Measurements from ENCODE around the gene MT1X.
"Not testable (repeated sequence)": the region's sequence is repeated elsewhere in the genome, so short reads cannot be mapped to it uniquely, and the experiment has no call there.

The MT1X gene

DNA sequence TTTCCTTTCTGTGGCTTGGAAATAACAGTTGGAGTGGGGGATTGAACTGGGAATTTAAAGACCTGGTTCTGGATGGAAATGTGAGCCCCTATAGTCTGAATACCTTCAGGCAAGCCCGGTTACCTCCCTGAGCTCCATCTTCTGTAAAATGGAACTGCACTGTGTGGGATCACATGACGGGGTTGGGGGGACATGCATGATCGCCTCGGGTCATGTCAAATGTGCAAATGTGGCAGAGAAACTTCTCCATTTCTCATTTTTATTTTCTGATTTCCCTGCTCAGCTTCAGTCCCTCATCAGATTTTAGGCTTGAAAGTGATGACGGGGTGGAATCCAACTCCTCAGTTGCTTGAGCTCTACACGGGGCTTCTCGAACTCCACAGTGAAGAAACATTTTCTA lies 29.1 kb upstream of the MT1X start:
- DNase-seq (ENCODE audit: low spot score), result no peak

DNA sequence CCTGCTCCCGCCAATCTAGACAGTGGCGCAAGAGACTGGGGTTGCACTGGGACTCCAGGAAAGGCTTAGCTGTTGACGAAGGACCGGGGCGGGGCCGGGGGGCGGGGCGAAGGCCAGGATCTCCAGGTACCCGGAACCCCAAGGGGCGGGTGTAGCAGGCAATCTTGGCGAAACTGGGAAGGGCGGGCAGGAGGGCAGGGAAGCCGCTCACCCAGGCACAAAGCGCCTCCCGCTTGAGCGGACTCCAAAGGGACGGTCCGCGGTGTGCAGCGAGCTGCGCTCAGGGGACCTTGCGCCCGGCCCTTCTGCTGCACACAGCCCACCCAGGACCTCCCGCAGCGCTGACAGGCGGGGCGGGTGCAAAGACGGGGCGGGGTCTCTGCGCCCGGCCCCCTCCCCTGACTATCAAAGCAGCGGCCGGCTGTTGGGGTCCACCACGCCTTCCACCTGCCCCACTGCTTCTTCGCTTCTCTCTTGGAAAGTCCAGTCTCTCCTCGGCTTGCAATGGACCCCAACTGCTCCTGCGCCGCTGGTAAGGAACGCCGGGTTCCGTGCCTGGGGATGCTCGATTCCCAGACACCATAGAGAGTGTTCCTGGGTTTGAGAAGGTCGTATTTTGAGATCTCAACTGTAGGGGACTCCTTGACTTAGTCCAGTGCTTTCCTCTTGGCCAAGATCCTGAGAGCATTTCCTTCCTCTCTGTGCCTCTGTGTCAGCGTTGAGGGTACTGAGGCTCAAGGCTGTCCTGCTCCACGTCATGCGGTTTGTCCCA lies 24.5 kb upstream of the MT1X start, which contains the start of gene MT1F:
Gene MT1F, plus strand, starts transcription at position 405 of the 772 bp plus-strand sequence. Its CDS starts 100 bp downstream, at position 505.
- DNase-seq (ENCODE audit: low spot score), result no peak

DNA sequence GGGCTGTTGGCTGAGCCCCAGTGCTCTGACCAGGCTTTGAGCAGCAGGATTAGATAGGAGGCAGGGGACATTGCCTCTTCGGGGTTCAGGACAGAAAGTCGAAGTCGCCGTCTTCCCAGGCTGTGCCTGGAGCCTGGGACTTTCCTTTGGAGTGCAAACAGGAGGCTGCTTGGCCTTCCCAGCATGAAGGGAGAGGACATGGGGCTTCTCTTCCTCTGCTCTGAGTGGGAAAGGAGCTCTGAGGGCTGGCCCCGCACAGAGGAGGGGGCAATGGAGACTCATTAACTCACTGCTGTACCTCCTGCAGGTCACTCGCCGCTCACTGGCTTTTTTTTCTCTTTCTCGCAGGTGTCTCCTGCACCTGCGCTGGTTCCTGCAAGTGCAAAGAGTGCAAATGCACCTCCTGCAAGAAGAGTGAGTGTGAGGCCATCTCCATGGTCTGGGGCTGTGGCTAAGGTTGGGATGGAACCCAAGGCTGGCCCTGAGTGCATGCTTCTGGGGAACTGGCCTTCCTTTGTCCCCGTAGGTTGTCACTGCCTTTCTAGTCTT lies 23.9 kb upstream of the MT1X start:
- DNase-seq (ENCODE audit: low spot score), result no peak

DNA sequence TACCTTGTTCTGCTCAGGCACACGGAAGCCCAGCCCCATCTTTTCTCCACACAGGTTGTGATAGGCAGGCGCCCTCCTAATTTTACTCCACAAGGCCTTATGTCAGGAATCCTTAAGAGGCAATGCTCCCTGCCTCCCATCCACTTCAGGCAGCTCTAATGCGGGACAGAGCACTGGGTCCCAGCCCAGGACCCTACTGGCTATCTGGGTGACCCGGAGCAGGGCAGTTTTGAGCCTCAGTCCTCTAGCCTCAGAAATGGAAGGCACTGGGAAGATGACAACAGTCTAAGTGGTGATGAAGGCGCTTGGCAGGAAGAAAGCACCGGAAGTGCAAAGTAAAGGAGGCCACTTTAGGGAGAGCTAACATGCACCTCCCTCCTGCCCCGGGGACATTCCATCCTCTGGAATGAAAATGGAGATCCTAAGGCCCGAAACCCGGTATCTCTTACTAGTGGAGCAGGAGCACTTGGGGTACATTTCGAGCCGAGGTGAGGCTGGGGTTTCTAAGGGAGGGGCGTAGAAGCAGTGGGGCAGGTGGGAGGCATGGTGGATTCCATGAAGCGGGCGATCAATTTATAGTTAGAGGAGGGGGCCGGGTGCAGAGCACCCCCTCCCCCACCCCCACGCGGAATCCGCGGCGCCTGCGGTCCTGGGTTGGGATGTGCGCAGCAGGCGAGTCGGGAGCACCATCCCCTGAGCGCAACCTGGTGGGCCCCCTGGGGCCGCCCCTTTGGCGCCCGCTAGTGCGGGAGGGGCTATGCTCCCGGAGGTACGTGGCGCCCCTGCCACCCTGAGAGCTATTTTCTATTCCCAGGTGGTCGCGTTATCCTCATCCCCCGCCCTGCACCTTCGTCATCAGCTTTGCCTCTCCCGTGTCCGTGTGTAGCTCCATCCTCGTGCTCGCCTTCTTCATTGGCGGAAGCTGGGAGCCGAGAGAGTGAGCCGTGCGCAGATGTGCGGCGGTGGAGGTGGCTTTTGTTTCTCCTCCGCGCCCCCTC lies 19.6 kb upstream of the MT1X start:
- no peak for DNase-seq (ENCODE audit: low spot score)

- no peak for DNase-seq (ENCODE audit: low spot score)
Observed at GRCh38 chr16:56664506-56664905, 17.8 kb upstream of the MT1X start.

- not testable (repeated sequence) for DNase-seq (ENCODE audit: low spot score)
Observed at GRCh38 chr16:56665286-56666261, 16.7 kb upstream of the MT1X start.

DNA sequence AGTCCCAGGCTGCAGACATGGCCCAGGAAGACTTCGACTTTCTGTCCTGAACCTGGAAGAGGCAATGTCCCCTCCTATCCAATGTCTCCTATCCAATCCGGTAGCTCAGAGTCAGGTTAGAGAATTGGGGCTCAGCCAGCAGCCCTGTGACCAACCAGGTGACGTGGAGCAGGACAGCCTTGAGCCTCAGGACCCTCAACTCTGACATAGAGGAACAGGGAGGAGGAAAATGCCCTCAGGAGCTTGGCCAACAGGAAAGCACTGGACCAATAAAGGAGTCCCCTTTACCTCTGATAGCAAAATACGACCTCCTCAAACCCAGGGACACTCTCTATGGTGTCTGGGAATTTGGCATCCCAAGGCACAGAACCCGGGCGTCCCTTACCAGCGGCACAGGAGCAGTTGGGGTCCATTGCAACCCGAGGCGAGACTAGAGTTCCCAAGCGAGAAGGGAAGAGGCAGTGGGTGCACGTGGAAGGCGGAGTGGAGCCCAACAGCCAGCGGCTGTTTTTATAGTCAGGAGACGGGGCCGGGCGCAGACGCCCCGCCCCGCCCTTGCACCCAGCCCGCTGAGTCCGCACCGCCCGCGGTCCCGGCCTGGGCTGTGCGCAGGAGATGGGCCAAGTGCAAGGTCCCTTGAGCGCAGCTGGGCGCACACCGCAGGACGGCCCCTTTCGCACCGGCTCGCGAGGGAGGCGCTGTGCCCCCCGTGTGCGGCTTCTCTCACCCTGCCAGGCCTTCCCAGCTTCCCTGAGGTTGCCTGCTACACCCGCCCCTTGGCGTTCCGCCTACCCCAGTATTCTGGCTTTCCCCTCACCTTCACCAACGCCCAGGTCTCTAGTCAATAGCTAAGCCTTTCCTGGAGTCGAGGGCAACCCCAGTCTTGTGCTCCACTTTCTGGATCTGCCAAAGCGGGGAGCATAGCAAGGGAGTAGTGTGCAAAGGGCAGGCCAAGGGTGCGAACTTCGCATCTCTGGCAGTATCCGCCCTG lies 14.4 kb upstream of the MT1X start, which contains the start of gene MT1G:
Gene MT1G, minus strand, starts transcription at position 485 of the 991 bp plus-strand sequence. Its CDS starts 72 bp downstream, at position 413.
- no peak for DNase-seq (ENCODE audit: low spot score)

DNA sequence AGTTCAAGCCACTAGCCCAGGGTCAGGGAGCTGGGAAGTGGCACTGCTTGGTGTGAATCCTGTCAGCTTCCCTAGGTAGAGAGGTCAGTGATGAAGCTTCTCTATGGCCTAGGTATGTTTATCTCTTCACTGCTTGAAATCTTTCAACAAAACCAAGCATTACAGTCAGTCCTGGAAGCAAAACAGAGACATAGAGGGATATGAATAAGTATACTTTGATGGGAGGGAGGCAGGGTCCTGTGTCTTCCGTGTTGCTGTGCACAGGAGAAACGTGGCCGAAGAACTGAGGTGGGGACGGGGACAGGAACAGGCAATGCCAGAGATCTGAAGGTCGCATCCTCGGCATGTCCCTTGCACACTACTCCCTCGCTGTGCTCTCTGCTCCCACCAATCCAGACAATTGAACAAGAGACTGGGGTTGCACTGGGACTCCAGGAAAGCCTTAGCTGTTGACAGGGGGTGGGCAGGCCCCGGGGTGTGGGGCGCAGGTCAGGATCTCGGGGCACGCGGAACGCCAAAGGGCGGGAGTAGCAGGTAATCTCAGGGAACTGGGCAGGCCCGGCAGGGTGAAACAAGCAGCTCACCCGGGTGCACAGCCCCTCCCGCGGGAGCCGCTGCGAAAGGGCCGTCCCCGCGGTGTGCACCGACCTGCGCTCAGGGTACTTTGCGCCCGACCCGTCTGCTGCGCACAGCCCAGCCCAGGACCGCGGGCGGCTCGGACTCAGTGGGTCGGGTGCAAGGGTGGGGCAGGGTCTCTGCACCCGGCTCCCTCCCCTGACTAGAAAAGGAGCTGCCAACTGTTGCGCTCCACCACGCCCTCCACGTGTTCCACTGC lies 13.0 kb upstream of the MT1X start, which contains the start of gene MT1H:
Gene MT1H, plus strand, starts transcription at position 810 of the 835 bp plus-strand sequence. CDS start 71 bp downstream, outside the sequence.
- no peak for DNase-seq (ENCODE audit: low spot score)

- no peak for DNase-seq (ENCODE audit: low spot score)
Observed at GRCh38 chr16:56669840-56670619, 12.2 kb upstream of the MT1X start.

GRCh38 chr16:56670620-56670934 lies 11.7 kb upstream of the MT1X start:
- no peak for DNase-seq (ENCODE audit: low spot score)

- not testable (repeated sequence) for DNase-seq (ENCODE audit: low spot score)
Observed at GRCh38 chr16:56671691-56672090, 10.6 kb upstream of the MT1X start.

DNA sequence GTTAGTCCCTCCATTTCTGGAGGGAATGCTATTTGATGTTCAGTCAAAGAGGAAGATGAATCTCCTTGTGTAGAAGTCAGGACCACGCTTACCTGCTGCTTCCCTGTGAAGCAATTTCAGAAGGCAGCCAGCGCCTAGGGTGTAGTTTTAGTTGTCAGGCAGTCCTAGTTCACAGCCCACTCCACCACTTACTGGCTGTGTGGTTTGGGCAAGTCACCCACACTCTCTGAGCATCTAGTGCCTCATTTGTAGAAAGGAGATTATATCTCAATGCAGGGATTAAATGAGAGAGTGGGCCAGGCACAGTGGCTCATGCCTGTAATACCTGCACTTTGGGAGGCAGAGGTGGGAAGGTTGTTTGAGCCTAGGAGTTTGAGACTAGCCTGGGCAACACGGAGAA lies 10.1 kb upstream of the MT1X start:
- DNase-seq (ENCODE audit: low spot score), result not testable (repeated sequence)

GRCh38 chr16:56672761-56673536 lies 9.3 kb upstream of the MT1X start:
- no peak for DNase-seq (ENCODE audit: low spot score)

DNA sequence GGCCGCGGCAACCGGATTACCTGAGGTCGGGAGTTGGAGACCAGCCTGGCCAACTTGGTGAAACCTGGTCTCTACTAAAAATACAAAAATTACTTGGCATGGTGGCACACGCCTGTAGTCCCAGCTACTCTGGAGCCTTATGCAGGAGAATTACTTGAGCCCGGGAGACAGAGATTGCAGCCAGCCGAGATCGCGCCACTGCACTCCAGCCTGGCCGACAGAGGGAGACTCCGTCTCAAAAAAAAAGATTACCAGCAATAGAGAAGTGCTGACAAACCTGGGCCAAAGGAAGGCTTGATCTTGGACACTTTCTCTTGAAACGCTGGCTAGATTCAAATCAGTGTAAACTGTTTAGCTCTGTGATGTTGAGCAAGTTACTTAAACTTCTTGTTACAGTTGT lies 8.3 kb upstream of the MT1X start:
- DNase-seq (ENCODE audit: low spot score), result no peak

- not testable (repeated sequence) for DNase-seq (ENCODE audit: low spot score)
Observed at GRCh38 chr16:56674570-56674969, 7.7 kb upstream of the MT1X start.

- no peak for DNase-seq (ENCODE audit: low spot score)
Observed at GRCh38 chr16:56675685-56676210, 6.5 kb upstream of the MT1X start.

GRCh38 chr16:56677474-56677873 lies 4.8 kb upstream of the MT1X start:
- DNase-seq (ENCODE audit: low spot score), result no peak
